Placental pericyte (primary cell): ENCODE results near the gene MBD3L2B. TPM values are rescaled to one million over a fixed set of nuclear protein-coding genes. Genes with fewer than 3 reads are reported as not detected.

Experiments
- total RNA-seq: library from RNA; depleted of rRNA; stranded (reverse); fragments of >200 nt; gene quantifications from 2 replicates; pipeline ENCODE4 v1.2.3, GENCODE V29; 2012

MBD3L2B gene
- total RNA-seq, result not detected in 2 replicates

DNA sequence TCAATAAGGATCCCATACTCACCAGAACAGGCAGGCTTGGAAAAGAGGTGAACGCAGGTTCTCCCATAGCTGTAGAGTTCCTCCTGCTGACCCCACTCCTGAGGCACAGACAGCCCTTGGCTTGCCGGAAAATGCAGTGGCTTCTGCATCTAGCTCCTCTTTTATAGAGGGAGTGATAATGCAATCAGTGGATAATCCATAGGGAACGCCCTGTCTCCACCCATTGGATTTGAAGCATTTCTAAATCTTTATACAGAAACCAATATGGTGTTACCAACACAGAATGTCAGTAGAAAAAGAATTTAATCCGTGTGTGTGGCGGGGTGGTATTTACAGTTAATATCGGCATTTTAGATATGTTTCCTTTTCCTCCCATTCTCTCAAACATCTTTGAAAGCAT lies at the start of gene MBD3L2B:
TSS of gene MBD3L2B (minus strand) at position 101 of the 400 bp plus-strand sequence. CDS start at position 67, 34 bp downstream.

DNA sequence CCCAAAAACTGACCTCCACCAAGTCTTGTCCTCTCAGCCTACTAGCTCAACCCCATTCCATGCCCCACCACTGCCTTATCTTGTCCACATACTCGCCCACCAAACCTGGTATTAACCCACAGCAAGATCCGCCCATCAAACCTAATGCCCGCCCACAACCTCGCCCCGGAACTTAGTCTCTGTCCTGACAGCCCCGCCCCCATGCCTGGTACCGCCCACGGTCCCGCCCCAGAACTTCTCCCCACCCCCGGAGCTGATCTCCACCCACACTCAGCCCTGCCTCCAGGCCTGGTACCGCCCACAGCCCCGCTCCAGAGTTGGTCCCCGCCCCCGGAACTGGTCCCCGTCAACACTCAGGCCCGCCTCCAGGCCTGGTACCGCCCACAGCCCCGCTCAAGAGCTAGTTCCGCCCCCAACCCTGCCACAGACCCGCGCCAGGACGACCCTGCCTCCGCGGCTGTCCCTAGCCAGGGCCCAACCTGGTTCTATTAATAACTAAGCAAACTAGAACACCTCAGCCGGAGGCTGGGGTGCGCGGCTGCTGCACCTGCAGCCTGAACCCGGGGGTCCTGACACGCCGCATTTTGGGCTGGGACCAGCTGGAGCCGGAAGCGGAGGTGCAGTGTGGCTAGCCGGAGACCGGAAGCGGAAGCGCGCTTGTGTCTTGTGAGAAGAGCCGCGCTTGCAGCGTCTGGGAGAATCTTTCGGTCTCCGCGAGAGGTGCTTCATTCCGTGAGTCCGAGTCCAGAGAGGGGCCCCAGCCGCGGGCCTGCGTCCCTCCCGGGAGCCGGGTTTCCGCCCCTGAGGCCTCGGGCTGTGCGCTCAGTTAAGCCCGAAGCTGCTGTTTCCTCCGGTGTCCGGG lies 48.0 kb upstream of the MBD3L2B start, which contains the start of gene ZNF557:
TSS of gene ZNF557 (plus strand) at position 662 of the 862 bp plus-strand sequence. CDS start 5,372 bp downstream, outside the sequence.

DNA sequence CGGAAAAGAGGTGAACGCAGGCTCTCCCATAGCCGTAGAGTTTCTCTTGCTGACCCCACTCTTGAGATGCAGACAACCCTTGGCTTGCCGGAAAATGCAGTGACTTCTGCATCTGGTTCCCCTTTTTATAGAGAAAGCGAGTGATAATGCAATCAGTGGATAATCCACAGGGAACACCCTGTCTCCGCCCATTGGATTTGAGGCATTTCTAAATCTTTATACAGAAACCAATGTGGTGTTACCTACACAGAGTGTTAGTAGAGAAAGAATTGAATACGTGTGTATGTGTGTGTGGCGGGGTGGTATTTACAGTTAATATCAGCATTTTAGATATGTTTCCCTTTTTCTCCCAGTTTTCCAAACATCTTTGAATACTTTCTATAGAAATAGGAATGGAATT lies 37.3 kb upstream of the MBD3L2B start, which contains the start of gene MBD3L3:
TSS of gene MBD3L3 (minus strand) at position 101 of the 400 bp plus-strand sequence. CDS start at position 30, 71 bp downstream.

DNA sequence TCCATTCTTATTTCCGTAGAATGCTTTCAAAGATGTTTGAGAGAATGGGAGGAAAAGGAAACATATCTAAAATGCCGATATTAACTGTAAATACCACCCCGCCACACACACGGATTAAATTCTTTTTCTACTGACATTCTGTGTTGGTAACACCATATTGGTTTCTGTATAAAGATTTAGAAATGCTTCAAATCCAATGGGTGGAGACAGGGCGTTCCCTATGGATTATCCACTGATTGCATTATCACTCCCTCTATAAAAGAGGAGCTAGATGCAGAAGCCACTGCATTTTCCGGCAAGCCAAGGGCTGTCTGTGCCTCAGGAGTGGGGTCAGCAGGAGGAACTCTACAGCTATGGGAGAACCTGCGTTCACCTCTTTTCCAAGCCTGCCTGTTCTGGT lies 27.8 kb upstream of the MBD3L2B start, which contains the start of gene MBD3L2:
TSS of gene MBD3L2 (plus strand) at position 301 of the 400 bp plus-strand sequence. CDS start at position 354, 53 bp downstream.

DNA sequence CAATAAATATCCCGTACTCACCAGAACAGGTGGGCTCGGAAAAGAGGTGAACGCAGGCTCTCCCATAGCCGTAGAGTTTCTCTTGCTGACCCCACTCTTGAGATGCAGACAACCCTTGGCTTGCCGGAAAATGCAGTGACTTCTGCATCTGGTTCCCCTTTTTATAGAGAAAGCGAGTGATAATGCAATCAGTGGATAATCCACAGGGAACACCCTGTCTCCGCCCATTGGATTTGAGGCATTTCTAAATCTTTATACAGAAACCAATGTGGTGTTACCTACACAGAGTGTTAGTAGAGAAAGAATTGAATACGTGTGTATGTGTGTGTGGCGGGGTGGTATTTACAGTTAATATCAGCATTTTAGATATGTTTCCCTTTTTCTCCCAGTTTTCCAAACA lies 18.8 kb upstream of the MBD3L2B start, which contains the start of gene MBD3L4:
TSS of gene MBD3L4 (minus strand) at position 101 of the 400 bp plus-strand sequence. CDS start at position 66, 35 bp downstream.

DNA sequence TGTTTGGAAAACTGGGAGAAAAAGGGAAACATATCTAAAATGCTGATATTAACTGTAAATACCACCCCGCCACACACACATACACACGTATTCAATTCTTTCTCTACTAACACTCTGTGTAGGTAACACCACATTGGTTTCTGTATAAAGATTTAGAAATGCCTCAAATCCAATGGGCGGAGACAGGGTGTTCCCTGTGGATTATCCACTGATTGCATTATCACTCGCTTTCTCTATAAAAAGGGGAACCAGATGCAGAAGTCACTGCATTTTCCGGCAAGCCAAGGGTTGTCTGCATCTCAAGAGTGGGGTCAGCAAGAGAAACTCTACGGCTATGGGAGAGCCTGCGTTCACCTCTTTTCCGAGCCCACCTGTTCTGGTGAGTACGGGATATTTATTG lies 9.0 kb upstream of the MBD3L2B start, which contains the start of gene MBD3L5:
TSS of gene MBD3L5 (plus strand) at position 301 of the 400 bp plus-strand sequence. CDS start at position 335, 34 bp downstream.

Other genes with a start within 250 kb of the MBD3L2B start
- gene VAV1, start 248.7 kb downstream of the MBD3L2B start, total RNA-seq, result not detected in 2 replicates
- gene ADGRE1, start 133.9 kb downstream of the MBD3L2B start, total RNA-seq, result 0.22 TPM in 1 of 2 replicates, not detected in the other
- gene MBD3L5, start 9.1 kb upstream of the MBD3L2B start, total RNA-seq, result not detected in 2 replicates
- gene MBD3L4, start 18.7 kb upstream of the MBD3L2B start, total RNA-seq, result not detected in 2 replicates
- gene MBD3L2, start 27.9 kb upstream of the MBD3L2B start, total RNA-seq, result not detected in 2 replicates
- gene MBD3L3, start 37.2 kb upstream of the MBD3L2B start, total RNA-seq, result not detected in 2 replicates
- gene ZNF557, start 48.3 kb upstream of the MBD3L2B start, total RNA-seq, result 11.6 and 12.7 TPM in 2 replicates